ENCODE data around the gene APCDD1L. TPM values are rescaled to one million over a fixed set of nuclear protein-coding genes. Genes with fewer than 3 reads are reported as not detected.

Gene APCDD1L
- total and polyA plus RNA-seq, 4 donors: 0.04 TPM; not detected in 3

DNA sequence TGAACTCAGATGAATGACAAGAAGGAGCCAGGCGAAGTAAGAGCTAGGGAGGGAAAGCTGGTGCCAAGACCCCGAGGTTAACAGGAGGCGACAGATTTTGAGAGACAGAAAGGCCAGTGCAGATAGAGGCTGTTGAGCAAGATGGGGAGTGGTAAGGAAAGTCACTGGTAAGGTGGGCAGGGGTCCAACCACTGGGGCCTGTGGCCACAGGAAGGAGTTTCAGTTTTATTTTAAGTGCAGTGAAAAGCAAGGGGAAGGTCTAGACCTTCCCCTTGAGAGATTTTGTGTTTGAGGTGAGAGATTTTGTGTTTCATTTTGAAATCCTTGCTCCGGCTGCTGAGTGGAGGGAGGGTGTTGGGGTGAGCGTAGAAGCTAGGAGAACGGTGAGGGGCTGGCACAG is 41.8 kb upstream of the APCDD1L start (continued):
- TF ChIP-seq REST (IDR thresholded peaks at IDR 0.05) (no peak), RXRA (IDR thresholded peaks at IDR 0.05) (no peak), NR2F2 (IDR thresholded peaks at IDR 0.05) (no peak)
- TF ChIP-seq, protein P1, sequence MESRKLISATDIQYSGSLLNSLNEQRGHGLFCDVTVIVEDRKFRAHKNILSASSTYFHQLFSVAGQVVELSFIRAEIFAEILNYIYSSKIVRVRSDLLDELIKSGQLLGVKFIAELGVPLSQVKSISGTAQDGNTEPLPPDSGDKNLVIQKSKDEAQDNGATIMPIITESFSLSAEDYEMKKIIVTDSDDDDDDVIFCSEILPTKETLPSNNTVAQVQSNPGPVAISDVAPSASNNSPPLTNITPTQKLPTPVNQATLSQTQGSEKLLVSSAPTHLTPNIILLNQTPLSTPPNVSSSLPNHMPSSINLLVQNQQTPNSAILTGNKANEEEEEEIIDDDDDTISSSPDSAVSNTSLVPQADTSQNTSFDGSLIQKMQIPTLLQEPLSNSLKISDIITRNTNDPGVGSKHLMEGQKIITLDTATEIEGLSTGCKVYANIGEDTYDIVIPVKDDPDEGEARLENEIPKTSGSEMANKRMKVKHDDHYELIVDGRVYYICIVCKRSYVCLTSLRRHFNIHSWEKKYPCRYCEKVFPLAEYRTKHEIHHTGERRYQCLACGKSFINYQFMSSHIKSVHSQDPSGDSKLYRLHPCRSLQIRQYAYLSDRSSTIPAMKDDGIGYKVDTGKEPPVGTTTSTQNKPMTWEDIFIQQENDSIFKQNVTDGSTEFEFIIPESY (IDR thresholded peaks at IDR 0.05): no peak

DNA sequence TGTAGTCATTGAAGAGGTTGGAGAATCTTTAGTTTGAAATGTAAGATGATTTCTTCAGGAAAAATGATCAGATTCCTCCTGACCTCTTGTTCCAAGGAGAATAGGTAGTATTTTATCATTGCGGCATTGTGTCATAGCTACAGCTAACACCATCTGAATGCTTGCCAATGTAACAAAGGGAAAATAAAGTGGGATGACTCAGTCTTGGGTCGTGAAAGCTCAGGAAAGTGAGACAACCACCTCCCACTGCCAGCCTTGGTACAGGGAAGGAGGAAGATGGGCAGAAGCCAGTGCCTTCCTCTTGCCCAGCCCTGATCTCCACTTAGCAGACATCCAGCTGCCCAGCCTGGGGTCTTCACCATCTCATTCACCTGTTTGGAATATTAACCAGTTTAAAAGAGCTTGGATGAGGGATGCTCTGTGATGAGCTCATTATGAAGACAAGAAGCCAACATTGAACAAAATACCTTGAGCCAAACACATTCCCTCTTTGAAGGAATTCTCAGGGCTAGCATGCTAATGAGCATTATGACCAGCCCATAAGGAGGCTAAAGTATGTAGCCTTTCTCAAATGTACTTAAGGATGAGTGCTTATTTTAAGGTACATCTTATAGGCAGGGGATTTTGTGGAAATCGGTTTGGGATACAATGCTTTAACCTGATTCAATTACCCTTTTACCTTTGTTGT is 40.0 kb upstream of the APCDD1L start:
- TF ChIP-seq, protein P1 (IDR thresholded peaks at IDR 0.05): no peak
- TF ChIP-seq GABPA (IDR thresholded peaks at IDR 0.05 in 1 of 2, conservative IDR thresholded peaks at IDR 0.05 in 1 of 2) (no peak), CTCF (IDR thresholded peaks at IDR 0.05; ENCODE audit: low read depth, low read length, missing input control) (no peak)
- Histone ChIP-seq H3K27ac (ENCODE audit: low read depth in 1 of 2, low read length in 2 of 2) (no peak overlapping the region), H3K36me3 (ENCODE audit: control insufficient read depth in 4 of 4, insufficient read depth in 3 of 4, low read depth in 1 of 4, low read length in 3 of 4) (no peaks in the 10 kb centered on the region), H3K9me3 (ENCODE audit: control insufficient read depth in 4 of 4, low read length in 3 of 4) (no peaks in the 10 kb centered on the region), H3K27me3 (ENCODE audit: control insufficient read depth in 4 of 4, insufficient read depth in 4 of 4, low read length in 3 of 4) (peaks cover 0 to 2% (median 0%) of the 10 kb centered on the region in 4 donors), H3K4me1 (ENCODE audit: control insufficient read depth in 4 of 4, insufficient read depth in 4 of 4, low read length in 3 of 4) (no peaks in the 10 kb centered on the region), H3K4me3 (ENCODE audit: low read depth in 1 of 3, low read length in 3 of 3) (no peak overlapping the region), H3K9ac (ENCODE audit: low read depth in 1 of 2, low read length in 2 of 2) (no peak overlapping the region)
- 76% methylated on average over 3 of the region's 3 CpGs for WGBS
- no peak for DNase-seq (ENCODE audit: low spot score)

DNA sequence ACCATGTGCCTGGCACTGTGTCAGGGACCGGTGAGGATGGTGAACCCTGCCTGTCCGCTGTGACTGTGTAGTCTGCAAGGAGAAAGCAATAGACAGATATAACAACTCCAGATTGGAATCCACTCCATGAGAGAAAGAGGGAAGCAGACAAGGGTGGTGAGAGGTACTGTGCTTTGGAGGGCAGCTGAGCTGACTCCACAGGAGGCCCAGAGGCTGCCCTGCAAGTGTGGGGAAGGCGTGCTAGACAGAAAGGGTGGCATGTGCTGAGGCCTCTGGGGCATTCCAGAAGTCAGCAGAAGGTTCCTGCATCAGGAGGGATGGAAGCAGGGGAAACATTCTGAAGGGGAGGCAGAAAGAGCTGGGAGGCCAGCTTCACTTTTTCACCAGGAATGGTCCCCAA is 39.3 kb upstream of the APCDD1L start:
- no peak for DNase-seq (ENCODE audit: low spot score)
- TF ChIP-seq SP1 (IDR thresholded peaks at IDR 0.05) (no peak), JUND (IDR thresholded peaks at IDR 0.05) (no peak), TAF1 (conservative IDR thresholded peaks at IDR 0.05) (no peak), EGR1 (IDR thresholded peaks at IDR 0.05; ENCODE audit: low read depth in 2 of 2) (no peak), FOXA1 (IDR thresholded peaks at IDR 0.05) (no peak), ATF3 (IDR thresholded peaks at IDR 0.05) (no peak), YY1 (IDR thresholded peaks at IDR 0.05) (no peak), RAD21 (IDR thresholded peaks at IDR 0.05) (no peak), MAX (IDR thresholded peaks at IDR 0.05) (no peak), RXRA (IDR thresholded peaks at IDR 0.05) (no peak), HNF4A (conservative IDR thresholded peaks at IDR 0.05) (no peak), HNF4G (IDR thresholded peaks at IDR 0.05) (no peak), GABPA (IDR thresholded peaks at IDR 0.05 in 1 of 2, conservative IDR thresholded peaks at IDR 0.05 in 1 of 2) (no peak)
- TF ChIP-seq, protein P1 (IDR thresholded peaks at IDR 0.05): no peak

More for the DNA sequence above, 39.3 kb upstream of the APCDD1L start:
- no peaks in the 10 kb centered on the region for H3K4me1 ChIP-seq (ENCODE audit: control insufficient read depth in 4 of 4, insufficient read depth in 4 of 4, low read length in 3 of 4)
- no peaks in the 10 kb centered on the region for H3K9me3 ChIP-seq (ENCODE audit: control insufficient read depth in 4 of 4, low read length in 3 of 4)
- H3K4me3 ChIP-seq (ENCODE audit: low read depth in 1 of 3, low read length in 3 of 3): no peak overlapping the region
- H3K27me3 ChIP-seq (ENCODE audit: control insufficient read depth in 4 of 4, insufficient read depth in 4 of 4, low read length in 3 of 4): peaks cover 0 to 2% (median 0%) of the 10 kb centered on the region in 4 donors
- no peak overlapping the region for H3K9ac ChIP-seq (ENCODE audit: low read depth in 1 of 2, low read length in 2 of 2)
- H3K27ac ChIP-seq (ENCODE audit: low read depth in 1 of 2, low read length in 2 of 2): no peak overlapping the region
- H3K36me3 ChIP-seq (ENCODE audit: control insufficient read depth in 4 of 4, insufficient read depth in 3 of 4, low read depth in 1 of 4, low read length in 3 of 4): no peaks in the 10 kb centered on the region
- WGBS: 78% methylated on average over 3 of the region's 3 CpGs
